GM19438 (cell line): ENCODE data around the gene CPEB1.
"Not testable (repeated sequence)": the region's sequence is repeated elsewhere in the genome, so short reads cannot be mapped to it uniquely, and the experiment has no call there.

Source experiments
- ATAC-seq: cut with Tn5 transposase; IDR thresholded peaks from one replicate; pipeline ENCODE4 v1.9.1; 2021; ENCODE audit warnings: low read depth; ENCODE audit not compliant: unreplicated experiment

CPEB1 gene

GRCh38 chr15:82551646-82552247 is 95.4 kb downstream of the CPEB1 start:
- ATAC-seq, result no peak

DNA sequence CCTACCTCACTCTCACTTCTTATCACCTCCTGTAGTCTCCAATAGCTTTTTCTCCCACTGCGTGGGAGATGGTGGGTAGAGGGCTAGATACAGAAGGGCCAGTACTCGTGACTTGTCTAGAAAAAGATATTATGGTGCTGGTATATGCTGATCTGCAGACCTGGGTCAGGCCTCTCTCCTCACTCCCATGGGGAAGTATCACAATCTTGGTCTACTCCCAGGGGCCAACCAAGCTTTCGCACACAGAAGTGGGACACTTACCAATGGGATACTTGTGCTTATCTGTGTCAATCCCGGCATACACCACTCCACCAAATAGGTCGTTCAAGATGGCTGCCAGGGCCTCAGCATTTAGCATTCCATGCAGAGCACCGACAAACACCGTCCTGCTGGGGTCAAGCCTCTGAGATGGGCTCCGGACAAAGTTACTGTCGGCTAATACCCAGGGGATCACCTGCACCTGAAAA is 97.9 kb downstream of the CPEB1 start:
- ATAC-seq, result no peak

- ATAC-seq, result no peak
Measured at GRCh38 chr15:82548700-82549099, 98.5 kb downstream of the CPEB1 start.

GRCh38 chr15:82545478-82545877 is 101.7 kb downstream of the CPEB1 start:
- no peak for ATAC-seq

DNA sequence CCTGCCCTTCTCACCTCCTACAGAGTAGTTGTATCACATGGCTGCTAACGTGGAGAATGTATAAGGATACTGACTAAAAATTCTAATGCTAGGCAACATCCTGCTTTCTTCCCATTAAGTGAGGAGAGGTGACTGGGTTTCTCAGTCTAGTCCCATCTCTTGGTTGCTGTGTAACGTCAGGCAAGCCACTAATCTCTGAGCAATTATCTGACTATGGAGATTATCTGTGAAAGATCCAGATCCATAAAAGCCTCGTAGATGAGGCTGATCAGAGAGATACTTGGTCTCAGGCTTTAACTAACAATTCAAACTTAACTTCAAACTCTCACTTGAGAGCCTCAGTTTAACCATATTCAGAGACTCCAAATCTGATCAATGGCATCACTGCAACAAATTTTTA is 102.2 kb downstream of the CPEB1 start:
- no peak for ATAC-seq

GRCh38 chr15:82544431-82544830 is 102.7 kb downstream of the CPEB1 start:
- ATAC-seq, result no peak

DNA sequence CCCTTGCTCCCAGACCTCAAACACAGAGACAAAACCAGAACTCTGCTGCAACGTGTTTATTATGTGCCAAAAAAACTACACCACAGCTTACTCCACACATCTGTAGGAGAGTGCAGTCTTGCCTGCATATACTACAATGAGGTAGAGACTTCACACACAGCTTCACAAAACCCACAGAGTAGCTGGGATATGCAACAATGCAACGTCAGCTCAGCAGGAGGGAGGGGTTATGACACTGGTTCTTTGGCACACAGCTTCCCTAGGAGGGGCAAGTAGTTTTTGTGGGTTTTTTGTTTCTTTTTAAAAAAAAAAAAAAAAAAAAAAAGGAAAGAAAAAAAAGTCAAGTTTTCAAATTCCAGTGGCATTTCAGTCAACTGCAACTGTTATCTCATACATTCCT is 104.0 kb downstream of the CPEB1 start:
- ATAC-seq, result no peak

GRCh38 chr15:82540984-82541431 is 106.2 kb downstream of the CPEB1 start:
- ATAC-seq, result no peak

DNA sequence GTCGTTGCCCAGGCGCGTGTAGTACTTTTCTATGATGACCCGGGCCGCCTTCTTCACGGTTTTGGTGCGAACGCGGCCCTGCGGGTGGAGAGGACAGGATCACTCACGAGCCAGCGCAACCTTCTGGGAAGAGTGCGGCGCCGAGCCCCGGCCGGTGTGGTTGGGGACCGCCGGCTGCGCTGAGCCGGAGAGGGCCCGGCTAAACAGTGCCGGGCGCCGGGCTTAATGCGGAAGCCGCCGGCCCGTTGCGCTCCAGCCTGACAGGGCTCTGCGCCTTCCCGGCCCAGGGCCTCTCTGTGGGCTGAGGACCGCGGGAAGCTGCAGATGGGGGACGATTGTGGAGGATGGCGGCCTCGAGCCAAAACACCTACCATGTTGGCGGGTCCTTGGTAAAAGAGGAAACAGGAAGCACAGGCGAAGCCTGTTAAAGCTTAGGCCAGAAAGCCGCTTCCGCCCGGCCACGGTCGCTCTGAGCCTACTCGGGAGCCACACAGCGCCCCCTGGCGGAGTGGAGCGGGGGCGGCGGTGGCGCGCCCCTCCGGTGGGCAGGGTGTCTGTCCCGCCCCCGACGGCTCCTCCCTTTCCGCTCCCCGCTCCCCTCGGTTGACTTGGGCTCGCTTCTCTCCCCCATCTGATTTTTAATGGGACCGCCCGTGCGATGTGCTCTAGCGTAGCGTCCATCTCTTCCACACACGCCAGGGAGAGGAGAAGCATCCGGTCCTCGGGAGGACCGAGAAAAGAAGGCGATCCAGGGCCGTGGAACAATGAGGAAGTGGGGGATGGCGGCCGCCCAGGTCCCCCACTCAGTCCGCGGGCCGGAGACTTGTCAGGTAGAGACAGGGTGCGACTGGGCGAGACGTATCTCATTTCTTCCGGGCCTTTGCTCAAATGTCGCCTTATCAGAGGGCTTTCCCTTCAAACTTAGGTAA is 106.8 kb downstream of the CPEB1 start, which contains the start of gene RPS17:
TSS of gene RPS17 (minus strand) at position 403 of the 929 bp plus-strand sequence. CDS start at position 374, 29 bp downstream.
- ATAC-seq, result peak; percentile 95

- ATAC-seq, result no peak
Measured at GRCh38 chr15:82539691-82540054, 107.5 kb downstream of the CPEB1 start.

DNA sequence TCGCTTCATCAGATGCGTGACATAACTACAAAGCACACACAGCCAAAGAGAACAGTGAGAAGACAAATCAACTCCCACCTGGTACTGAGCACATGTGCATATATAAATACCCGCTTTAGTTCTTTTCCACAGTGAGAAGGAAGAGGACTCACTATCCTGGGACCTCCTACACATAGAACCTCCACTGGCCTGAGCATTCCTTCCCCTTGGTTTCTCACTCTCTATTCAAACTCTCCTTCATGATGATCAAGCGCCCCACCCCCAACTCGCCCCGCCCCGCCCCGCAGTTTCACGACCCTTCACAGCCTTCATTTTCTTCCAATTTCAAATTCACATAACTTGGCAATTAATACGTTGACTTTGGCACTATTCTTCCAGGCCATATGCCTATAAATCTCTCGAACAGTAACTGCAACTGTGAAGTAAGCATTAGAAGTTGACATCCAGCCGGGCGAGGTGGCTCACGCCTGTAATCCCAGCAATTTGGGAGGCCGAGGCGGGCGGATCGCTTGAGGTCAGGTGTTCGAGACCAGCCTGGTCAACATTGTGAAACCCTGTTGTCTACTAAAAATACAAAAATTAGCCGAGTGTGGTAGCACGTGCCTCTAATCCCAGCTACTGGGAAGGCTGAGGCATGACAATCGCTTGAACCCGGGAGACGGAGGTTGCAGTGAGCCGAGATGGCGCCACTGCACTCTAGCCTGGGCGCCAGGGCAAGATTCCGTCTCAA is 108.0 kb downstream of the CPEB1 start:
- no peak for ATAC-seq

DNA sequence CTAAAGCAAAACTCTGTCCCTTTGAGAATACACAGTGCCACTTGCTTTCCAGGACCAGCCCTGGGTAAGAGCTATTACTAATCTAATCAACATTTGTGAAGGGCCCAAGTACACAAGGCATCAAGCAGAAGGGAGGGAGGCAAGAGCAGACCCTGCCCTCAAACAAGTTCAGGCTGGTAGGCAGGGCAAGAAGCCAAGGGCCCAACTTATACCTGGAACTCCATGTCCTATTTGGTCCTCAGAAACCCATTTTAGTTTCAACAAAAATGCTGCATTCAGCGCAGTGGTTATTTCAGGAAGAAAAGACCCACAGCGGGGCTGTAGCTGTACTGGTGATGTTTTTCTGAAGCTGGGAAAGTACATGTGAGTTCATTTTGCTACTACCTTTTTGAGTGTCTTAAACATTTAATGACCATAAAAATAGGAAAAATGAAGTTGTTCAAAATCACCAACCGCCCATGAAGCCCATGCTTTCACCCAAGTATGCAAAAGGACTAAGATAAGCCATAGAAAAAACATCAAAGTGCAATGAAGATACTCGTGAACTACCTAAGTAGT is 109.7 kb downstream of the CPEB1 start:
- ATAC-seq, result no peak

DNA sequence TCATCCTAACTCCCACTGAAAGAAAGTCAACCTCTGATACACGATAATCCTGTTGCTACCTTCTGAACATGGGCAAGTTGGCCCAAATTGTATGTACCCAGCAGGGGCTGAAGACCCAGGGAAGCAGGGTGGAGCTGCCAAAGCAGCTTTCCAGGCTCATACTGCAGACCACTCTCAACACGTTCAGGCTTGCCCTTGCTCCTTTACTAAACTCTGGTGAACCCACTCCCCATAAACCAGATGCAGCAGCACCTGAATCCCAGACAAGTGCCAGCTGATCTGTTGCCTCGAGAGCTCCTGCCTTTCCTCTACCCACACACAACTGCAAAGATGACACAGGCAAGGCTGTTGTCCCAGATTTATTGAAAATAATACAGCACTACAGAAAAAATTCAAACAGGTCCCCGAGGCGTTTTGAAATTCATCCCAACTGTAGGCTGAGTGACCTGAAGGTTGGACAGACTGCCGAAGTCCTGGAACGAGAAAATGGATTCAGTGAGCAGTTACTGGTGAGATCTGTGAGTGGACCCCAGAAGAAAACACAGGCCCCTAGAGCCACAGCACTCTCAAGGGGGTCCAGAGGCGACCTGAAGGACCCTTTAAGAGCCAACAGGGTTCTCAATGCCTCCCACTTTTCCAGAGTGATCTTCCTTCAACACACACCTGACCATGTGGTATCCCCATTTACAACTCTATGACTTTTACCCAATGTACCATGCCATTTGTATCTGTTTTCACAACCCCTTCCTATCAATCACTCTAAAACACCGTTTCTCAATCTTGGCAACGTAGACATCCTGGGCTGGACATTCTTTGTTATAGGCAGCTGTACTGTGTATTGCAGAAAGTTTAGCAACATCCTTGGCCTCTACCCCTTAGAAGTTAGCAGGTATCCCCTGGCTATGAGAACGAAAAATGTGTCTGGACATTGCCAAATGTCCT is 110.5 kb downstream of the CPEB1 start:
- ATAC-seq, result no peak

GRCh38 chr15:82535566-82536408 is 111.4 kb downstream of the CPEB1 start:
- ATAC-seq, result no peak

GRCh38 chr15:82535151-82535550 is 112.0 kb downstream of the CPEB1 start:
- not testable (repeated sequence) for ATAC-seq

DNA sequence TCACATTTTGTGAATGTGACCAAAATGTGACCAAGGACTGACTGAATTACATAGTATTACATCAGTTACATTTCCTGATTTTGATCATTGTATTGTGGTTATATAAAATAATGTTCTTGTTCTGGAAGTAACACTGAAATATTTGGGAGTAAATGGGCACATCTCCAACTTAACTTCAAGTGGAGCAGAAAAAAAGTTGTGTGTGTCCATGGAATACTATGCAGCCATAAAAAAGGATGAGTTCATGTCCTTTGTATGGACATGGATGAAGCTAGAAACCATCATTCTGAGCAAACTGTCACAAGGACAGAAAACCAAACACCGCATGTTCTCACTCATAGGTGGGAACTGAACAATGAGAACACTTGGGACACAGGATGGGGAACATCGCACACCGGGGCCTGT is 112.7 kb downstream of the CPEB1 start:
- ATAC-seq, result not testable (repeated sequence)

- ATAC-seq, result no peak
Measured at GRCh38 chr15:82533801-82534200, 113.4 kb downstream of the CPEB1 start.

DNA sequence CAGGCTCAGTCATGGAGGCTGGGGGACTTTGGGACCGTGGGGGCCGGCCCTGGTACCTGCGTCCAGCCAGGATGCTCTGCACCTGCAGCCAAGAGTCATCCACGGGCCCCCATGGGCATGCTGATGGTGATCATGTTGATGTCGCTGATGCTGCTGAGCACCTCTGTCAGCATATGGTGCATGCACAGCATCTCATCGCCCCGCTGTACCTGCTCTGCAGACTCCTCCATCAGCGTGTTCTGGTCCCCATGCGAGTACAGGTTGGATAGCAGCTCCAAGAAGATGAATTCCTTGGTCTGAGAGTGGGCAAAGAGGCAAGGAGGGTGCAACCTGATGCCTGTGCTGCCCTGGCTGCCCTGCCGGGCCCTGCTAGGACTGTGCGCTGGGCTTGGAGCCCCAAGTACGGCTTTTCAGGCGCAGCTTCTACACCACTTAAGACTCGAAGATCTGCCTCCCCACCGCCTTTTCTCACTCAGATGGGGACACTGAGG is 114.1 kb downstream of the CPEB1 start:
- no peak for ATAC-seq
